Measurements from ENCODE around the gene RNGTT. TPM values are rescaled to one million over a fixed set of nuclear protein-coding genes. Genes with fewer than 3 reads are reported as not detected.
A peak's percentile ranks its signal among the peaks of the same experiment; 100 is the strongest.

Gene RNGTT
- total and polyA plus RNA-seq, 10 of the 15 experiments (the other 5 are each of a cell fraction or from before 2014, with no cell fraction given): 7.7 to 30.4 (median 22.2) TPM

GRCh38 chr6:88872962-88873361 lies 90.5 kb downstream of the RNGTT start:
- in situ Hi-C loops (cut with MboI): loop anchor here (5.0 kb wide), 3 partner anchors 946 to 1481 kb away; no protein-coding TSS in a partner anchor

More at GRCh38 chr6:88872962-88873361, 90.5 kb downstream of the RNGTT start:
- Histone ChIP-seq H3K79me2 (ENCODE audit: control insufficient read depth, insufficient read depth, low read length) (no peaks in the 10 kb centered on the region), H2AFZ (ENCODE audit: control insufficient read depth, low read depth, low read length) (no peak overlapping the region), H3K4me1 (ENCODE audit: control insufficient read depth, insufficient read depth, low read length) (peaks cover 10% of the 10 kb centered on the region), H3K27ac (ENCODE audit: control insufficient read depth, insufficient read depth) (0 out of 2 replicates have a peak overlapping the region, but pooled peaks have one; percentile 14), H3K9ac (ENCODE audit: control insufficient read depth, insufficient read depth, low read length) (no peak overlapping the region), H3K4me2 (ENCODE audit: control insufficient read depth, insufficient read depth) (0 out of 2 replicates have a peak overlapping the region, but pooled peaks have one; percentile 22), H3K9me3 (replicated peaks; ENCODE audit: control insufficient read depth, insufficient read depth, low read length) (no peaks in the 10 kb centered on the region), H3K4me3 (no peak overlapping the region), H3K27me3 (replicated peaks in 1 of 2; ENCODE audit: control insufficient read depth in 2 of 2, insufficient read depth in 2 of 2, low read length in 1 of 2) (no peaks in the 10 kb centered on the region), H3K36me3 (ENCODE audit: control insufficient read depth in 2 of 2, insufficient read depth in 2 of 2, low read length in 1 of 2) (no peaks in the 10 kb centered on the region), H4K20me1 (ENCODE audit: control insufficient read depth, insufficient read depth) (no peaks in the 10 kb centered on the region)
- ATAC-seq (no peak; the same call in 2 of the 3 replicates), DNase-seq (ENCODE audit: low read depth, low spot score) (no peak), FAIRE-seq (no peak)
- no TSS peak for BruUV-seq (replicated peaks)
- ChIA-PET SMC1A (ENCODE audit: uncharacterized antibody, unreplicated experiment) (interaction anchor here (1.2 to 7.9 kb wide), 7 partner anchors 10 to 1480 kb away, joined by 3 to 118 read pairs (median 8); no protein-coding TSS in a partner anchor), RAD21 (ENCODE audit: unreplicated experiment) (interaction anchor here (0.9 to 6.4 kb wide), 8 partner anchors 28 to 1479 kb away, joined by 3 to 68 read pairs (median 10); no protein-coding TSS in a partner anchor), POLR2A (interaction anchor here (0.6 kb wide), 1 partner anchor 206 kb away, joined by 3 read pairs; no protein-coding TSS in a partner anchor), CTCF (interaction anchor here (0.6 to 5.8 kb wide), 7 partner anchors 18 to 1337 kb away, joined by 3 to 67 read pairs (median 3); no protein-coding TSS in a partner anchor)
- 73% methylated on average over 1 of the region's 1 CpG for WGBS (ENCODE audit: insufficient coverage, insufficient replicate concordance, low lambda C conversion rate, missing lambda C conversion rate)
- TF ChIP-seq HDAC2 (IDR thresholded peaks at IDR 0.05) (no peak), IKZF1 (conservative IDR thresholded peaks at IDR 0.05) (no peak), FOXM1 (IDR thresholded peaks at IDR 0.05; ENCODE audit: low read depth, low read length) (no peak), FOXK2 (IDR thresholded peaks at IDR 0.05) (no peak), PKNOX1 (IDR thresholded peaks at IDR 0.05) (no peak), REST (IDR thresholded peaks at IDR 0.05; ENCODE audit: low read depth, low read length) (no peak)
- intact Hi-C loops (cut with micrococcal nuclease; ENCODE audit: unreplicated experiment): loop anchor here (5.0 kb wide), 3 partner anchors 706 to 1481 kb away; partner anchors contain the start of gene CNR1
